ENCODE measurements around the gene USP9X.

Gene USP9X

GRCh38 chrX:41043674-41044345 lies 41.4 kb upstream of the USP9X start:
- H3K9ac ChIP-seq = no peak overlapping the region
- H3K4me1 ChIP-seq = no peaks in the 10 kb centered on the region
- TF ChIP-seq CTCF (IDR thresholded peaks at IDR 0.05) = no peak

GRCh38 chrX:41045960-41046567 lies 39.2 kb upstream of the USP9X start:
- Histone ChIP-seq H3K27me3 (ENCODE audit: control insufficient read depth, insufficient read depth, low read length) (no peaks in the 10 kb centered on the region), H3K4me1 (no peaks in the 10 kb centered on the region), H3K9me3 (ENCODE audit: control insufficient read depth, low read length) (no peaks in the 10 kb centered on the region), H3K4me3 (ENCODE audit: low read depth, low read length) (no peak overlapping the region), H2AFZ (no peak overlapping the region), H3K79me2 (no peaks in the 10 kb centered on the region), H3K9ac (no peak overlapping the region), H3K36me3 (ENCODE audit: control insufficient read depth, insufficient read depth, low read length) (no peaks in the 10 kb centered on the region), H3K4me2 (ENCODE audit: low read length) (no peak overlapping the region), H3K27ac (no peak overlapping the region)
- no peak for TF ChIP-seq CTCF (IDR thresholded peaks at IDR 0.05)

More at GRCh38 chrX:41043674-41044345, 41.4 kb upstream of the USP9X start:
- Histone ChIP-seq H3K4me2 (ENCODE audit: low read length) (no peak overlapping the region), H3K27me3 (ENCODE audit: control insufficient read depth, insufficient read depth, low read length) (no peaks in the 10 kb centered on the region), H3K79me2 (no peaks in the 10 kb centered on the region), H3K27ac (no peak overlapping the region), H3K4me3 (ENCODE audit: low read depth, low read length) (no peak overlapping the region), H3K9me3 (ENCODE audit: control insufficient read depth, low read length) (no peaks in the 10 kb centered on the region), H2AFZ (no peak overlapping the region), H3K36me3 (ENCODE audit: control insufficient read depth, insufficient read depth, low read length) (no peaks in the 10 kb centered on the region)

GRCh38 chrX:41047878-41048534 lies 37.2 kb upstream of the USP9X start:
- Histone ChIP-seq H3K9ac (no peak overlapping the region), H3K4me2 (ENCODE audit: low read length) (no peak overlapping the region), H2AFZ (no peak overlapping the region), H3K79me2 (no peaks in the 10 kb centered on the region), H3K4me1 (no peaks in the 10 kb centered on the region), H3K27ac (no peak overlapping the region), H3K4me3 (ENCODE audit: low read depth, low read length) (no peak overlapping the region), H3K27me3 (ENCODE audit: control insufficient read depth, insufficient read depth, low read length) (no peaks in the 10 kb centered on the region), H3K36me3 (ENCODE audit: control insufficient read depth, insufficient read depth, low read length) (no peaks in the 10 kb centered on the region), H3K9me3 (ENCODE audit: control insufficient read depth, low read length) (no peaks in the 10 kb centered on the region)
- no peak for TF ChIP-seq CTCF (IDR thresholded peaks at IDR 0.05)

- no peak overlapping the region for H3K9ac ChIP-seq
- no peaks in the 10 kb centered on the region for H3K79me2 ChIP-seq
- H3K4me2 ChIP-seq (ENCODE audit: low read length) = no peak overlapping the region
- H3K4me1 ChIP-seq = no peaks in the 10 kb centered on the region
- no peak overlapping the region for H2AFZ ChIP-seq
- H3K27me3 ChIP-seq (ENCODE audit: control insufficient read depth, insufficient read depth, low read length) = no peaks in the 10 kb centered on the region
- H3K36me3 ChIP-seq (ENCODE audit: control insufficient read depth, insufficient read depth, low read length) = no peaks in the 10 kb centered on the region
- H3K9me3 ChIP-seq (ENCODE audit: control insufficient read depth, low read length) = no peaks in the 10 kb centered on the region
- no peak overlapping the region for H3K4me3 ChIP-seq (ENCODE audit: low read depth, low read length)
- TF ChIP-seq CTCF (IDR thresholded peaks at IDR 0.05) = no peak
- no peak overlapping the region for H3K27ac ChIP-seq
Measured at GRCh38 chrX:41050359-41050758, 34.9 kb upstream of the USP9X start.
